ENCODE measurements around the gene EFNB2.

Gene EFNB2

DNA sequence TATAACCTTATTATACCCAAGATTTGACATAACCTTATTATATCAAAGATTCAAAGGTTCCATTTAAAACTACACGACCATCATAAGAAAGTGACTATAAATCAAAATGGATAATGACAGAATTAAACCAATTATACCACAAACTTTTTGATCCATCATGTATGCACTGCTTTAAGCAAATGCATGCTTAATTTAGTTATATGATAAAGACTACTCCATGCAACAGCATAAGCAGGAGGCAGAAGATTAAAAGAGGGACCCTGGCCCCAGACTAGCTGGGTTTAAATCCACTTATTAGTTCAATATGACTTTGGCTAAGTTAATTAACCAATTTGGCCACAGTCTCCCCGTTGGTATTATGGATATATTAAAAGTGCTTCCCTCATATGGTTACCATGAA is 11.4 kb downstream of the EFNB2 start:
- DNase-seq = no peak

DNA sequence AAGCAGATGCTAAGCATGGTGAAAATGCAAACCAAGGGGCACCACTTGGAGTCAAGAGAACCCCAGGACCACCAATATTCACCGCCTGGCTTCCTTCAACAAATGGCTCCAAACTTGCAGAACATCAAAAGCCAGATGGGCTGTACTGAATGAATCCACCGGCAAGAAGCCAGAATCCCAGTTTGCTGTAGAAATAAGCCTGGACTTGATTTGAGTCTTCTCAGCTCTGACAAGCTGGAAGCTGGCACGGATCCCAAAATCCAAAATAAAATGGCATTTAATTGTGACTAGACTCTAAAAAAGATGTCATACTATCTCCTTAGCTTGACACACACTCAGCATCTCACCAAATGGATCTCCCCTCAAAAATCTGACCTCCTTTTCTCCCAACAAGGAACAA is 11.9 kb downstream of the EFNB2 start:
- DNase-seq = no peak

DNA sequence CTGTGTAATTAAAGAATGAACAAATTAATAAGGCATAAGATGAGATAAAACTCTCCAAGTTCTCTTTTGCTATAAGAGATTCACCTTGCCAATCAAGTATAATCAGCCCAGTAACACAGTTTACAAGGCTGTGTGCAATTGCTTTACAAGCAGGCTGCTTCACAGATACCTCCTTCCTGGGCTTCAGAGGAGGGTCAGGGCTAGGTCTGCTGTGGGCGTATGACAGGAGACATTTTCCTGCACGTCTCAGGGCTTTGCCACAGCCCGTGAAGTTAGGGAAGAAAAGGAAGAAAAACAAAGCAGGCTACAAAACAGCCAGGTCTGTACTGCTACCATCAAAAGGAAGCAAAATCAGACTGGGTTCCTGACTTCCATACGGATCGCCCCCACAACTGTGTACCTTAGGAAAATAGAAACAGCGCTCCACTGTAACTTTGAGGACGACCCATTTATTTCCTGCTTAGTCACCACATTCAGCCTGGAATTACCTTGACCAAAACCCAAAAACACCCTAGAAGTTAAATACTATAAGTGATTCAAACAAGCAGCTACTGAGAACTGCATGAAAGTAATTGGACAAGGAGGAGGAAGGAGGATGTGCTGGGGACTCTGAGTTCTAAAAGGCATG is 12.4 kb downstream of the EFNB2 start:
- no peak for DNase-seq

DNA sequence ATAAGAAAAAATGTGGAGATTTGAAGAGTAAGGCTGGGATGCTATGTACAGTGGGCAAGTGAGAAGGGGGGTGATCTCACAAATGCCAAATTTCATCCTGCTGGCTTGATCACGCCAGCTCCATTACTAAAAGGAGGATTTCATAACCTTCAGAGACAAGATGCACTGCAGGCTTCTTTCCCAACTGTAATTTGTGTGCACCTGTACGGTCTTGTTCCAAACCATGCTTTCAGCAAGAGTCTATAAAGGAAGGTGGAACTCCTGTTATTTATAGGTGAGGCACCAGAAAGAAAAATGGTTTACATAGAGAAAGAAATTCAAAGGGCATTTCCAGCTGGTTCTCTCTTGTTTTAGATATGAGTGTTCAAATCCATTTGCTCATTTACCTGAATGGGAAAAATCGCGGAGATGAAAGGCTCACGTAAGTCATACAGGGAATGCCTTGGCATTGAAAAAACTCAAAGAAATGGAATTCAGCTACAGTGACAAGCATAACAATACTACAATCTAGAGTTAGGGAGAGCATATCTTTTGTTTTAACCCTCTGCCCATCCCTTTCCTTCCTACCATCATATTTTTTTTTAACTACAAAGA is 13.3 kb downstream of the EFNB2 start:
- no peak for DNase-seq

DNA sequence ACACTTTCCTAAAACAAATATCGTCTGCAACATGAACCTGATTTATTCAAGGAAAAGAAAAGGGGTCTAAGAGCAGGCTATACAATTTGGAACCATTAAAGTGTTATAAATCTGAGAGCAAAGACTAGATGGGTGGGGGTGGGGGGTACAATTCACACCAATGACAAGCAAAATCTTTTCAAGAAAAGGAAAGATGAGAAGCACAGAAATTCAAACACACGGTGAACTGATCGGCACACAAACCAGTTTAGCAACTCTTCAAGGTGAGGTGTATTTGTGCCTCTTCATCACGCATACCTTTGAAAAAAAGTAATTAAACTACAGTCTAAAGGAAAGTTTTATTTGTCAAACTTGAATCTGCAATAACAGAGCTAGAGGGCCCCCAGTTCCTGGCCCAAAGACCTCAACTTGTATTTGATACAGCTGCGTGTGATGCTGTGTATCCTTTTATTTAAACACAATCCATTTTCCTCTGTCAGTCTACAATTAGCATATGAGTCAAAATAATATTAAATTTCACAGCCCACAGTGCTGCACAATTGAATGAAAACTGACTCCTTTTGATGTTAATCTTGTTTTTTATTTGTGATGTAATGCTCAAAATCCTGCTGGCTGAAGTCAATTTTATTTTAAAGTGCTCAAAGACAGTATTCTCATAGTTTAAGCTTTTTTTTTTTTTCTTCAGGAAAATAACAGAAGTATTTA is 14.2 kb downstream of the EFNB2 start:
- no peak for DNase-seq

DNA sequence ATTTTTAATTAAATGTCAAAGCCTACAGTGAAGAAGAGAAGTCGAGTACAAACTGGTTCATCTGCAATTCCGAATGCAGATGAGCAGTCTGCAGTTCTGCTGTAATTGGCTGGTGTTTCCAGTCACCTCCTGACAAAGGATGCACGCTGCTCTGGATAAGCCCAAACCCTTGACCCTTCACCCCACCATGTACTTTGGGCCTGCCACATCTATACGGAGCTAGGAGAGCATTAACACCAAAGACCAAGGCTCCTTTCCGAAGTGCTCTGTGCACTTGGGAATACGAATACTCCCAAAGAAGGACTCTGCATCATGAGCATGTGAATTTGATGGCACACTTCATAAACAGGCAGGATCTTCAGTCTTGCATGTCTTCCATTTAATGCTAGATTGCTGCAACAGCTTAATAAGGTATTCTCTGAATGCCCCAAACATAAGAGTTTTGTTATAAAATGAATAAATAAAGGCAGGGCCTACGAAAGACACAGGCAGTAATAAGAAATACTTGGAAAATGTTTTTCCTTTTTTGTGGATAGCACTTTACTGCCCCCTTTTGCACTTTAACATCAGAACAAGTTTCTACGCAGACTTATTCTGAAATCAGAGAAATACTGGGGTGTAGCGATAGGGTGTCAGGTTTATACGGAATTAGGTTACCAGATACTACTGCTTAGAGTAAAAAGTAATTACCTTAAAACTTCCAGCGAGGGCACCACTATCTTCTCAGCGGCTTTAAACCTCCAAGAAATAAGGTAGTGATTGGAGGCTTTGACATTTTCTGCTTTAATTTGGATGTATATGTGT is 15.0 kb downstream of the EFNB2 start:
- no peak for DNase-seq

DNA sequence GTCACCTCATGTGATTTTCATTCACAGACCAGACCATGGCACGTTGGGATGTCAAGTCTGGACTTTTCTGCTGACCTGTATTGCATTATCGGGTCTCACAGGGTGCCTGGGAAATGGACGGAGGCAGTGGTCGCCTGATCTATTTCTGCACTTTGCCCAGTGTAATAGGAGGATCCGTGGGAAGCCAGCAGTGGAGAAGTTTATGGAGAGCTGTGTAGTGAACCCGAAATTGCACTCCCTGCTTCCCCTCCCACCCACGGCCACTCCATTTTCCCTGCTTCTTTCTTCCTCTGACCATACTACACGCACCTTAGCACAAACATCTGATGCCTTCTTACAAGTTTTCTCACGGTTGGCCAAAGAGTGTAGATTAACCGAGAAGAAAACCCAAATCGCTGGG is 16.9 kb downstream of the EFNB2 start:
- no peak for DNase-seq

DNA sequence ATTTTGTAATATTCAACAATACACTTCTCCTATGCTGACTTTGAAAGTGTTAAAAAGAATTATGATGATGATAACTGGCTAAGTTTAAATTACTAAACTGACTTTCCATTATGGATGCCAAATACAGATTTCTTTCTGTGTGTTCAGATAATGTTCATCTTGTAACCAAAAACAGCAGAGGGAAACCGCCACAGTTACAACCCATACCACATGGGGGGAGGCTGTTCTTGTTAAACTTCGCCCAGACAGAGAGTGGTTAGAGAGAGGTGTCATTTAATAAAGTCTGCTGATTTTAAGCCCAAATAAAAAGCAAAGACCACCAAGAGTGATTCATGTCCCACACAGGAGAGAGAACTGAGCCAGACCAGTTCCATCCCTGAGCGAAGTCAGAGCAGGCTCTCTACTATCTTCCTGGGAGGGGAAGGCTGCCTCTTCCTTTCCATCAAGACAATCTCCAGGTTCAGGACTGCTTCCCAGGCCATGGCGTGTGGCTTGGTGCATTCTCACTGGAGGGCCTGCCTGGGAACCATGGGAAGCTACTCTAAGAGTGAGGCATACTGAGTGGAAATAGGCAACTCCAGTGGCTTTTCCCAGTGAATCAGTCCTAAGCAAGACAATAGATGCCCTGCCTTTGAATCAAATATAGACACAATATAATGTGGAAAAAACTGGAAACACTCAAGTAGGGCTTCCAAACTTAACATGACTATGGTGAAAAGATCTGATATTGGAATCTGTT is 18.2 kb downstream of the EFNB2 start:
- DNase-seq = no peak

DNA sequence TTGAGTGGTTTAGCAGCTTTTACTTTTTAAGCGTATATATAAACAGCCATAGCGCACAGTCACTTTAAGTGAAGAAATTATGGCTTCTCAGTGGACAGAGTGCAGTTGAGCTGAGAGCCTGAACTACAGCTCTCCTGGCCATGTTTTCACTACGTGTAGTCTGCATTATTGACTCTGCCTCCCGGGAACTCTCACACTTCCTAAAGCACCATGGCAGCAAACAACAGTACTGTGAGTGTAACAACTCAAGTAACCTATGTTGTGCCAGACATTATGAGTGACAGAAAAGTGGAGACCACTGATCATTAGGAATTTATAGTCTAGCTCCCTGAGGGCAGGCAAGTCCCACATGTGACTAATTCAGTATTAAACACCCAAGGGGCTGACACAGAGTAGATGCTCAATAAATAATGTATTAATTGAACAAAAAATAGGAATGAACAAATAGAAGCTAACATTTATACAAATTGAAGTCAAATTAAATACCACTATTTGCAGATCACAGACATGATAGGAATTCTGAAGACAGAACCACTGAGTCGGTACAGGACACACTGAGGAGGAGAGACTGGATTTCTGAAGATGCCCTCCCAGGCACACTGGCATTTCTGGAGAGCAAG is 19.7 kb downstream of the EFNB2 start:
- DNase-seq = no peak

DNA sequence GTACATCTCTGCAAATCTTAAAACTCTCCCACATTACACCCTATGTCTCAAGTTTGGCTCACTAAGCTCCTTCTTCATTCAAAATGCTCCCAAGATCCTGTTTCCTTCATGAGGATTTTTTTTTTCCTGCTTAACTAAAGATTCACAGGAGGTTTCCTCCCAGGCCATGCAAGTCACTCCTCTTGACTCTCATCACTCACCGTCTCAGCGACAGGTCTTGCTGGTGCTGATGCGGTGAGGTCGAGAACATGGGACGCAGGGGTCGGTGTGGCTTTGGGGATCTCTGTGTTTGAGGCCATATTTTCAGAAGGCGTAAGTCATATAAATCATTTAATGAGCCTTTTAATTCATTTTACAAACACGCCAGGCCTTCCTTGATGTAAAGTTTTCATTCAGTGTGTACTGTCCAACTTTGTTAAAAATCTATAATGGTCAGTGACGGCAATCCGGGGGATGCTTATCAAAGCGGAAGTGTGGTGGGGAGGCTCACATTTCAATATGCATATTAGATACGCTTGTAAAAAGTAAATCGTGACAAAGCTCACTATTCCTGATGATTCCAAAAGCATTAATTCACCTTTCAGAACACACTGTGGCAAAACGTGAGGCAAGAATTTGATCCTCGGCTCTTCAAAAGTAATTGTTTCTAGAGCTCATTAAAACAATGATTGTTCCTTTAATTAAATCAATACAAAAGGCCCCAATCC is 20.4 kb downstream of the EFNB2 start:
- no peak for DNase-seq

DNA sequence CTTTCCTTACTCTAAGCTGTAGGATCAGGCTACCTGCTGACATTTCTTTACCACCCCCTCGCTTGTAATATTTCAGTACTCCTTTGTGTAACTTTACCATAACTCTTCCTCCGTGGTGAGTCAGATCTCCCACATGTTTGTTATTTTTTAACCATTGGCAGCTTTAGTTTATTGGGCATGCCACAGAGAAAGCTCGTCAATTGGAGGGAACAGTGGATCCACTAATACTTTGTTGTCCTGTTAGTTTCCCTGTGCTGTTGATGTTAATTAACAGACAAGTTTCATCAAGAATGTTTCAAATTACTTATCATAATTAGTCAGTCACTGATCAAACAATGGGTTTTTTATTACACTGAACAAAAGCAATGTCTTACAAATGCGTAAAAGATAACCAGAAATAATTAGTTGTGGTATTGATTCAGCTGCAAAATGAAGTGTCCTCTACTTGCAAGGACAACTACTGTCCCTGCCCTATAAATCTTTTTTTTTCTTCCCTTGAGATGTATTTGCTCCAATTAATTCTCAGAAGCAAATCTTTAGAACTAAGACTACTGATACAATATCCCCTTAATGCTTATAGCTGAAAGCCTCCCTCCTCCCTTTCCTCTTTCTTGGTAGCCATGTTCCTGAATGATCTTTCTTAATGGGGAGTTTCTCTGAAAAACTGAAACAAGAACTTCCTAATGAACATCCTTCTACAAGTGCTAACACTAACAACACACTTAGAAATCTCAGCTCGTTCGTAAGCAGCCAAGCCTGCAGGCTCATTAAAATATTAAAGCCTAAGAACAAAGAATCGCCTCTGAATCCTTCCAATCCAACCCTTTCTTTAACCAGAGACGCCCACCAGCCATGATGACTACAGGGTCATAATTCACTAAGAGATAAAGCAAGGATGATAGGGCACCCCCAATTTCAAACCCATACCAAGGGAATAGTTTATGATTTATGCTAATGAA is 22.2 kb downstream of the EFNB2 start:
- DNase-seq = no peak

DNA sequence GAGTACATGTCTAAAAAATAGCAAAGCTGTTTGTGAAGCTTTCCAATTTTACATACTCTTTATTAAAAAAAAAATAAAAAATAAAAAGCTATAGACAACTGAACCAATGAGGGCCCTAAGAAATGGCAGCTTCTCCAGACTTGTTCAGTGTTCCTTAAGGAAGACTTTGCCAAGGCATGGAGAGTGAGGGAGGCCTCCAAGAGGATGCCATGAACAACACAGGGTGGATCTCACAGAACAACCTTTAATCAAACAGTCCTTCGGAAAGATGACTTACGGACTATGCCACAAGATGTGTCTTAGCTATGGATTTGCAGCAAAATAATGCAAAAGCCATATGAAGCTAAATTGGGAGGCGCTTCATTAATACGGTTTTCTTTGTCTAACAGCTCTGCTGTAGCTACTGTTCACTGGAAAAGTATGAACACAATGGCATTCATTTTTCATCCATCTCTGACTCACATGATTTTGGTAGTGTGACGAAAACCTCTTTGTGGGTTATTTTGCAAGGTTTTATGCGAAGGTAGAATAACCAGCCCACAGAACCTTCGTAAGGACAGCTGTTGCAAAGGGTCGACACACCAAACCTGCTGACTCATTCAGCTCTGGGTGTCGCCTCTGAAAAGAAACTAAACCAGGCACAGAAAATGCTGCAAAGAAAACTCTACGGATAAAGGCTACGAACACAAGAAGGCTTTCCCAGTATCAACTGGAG is 27.7 kb downstream of the EFNB2 start:
- no peak for DNase-seq

DNA sequence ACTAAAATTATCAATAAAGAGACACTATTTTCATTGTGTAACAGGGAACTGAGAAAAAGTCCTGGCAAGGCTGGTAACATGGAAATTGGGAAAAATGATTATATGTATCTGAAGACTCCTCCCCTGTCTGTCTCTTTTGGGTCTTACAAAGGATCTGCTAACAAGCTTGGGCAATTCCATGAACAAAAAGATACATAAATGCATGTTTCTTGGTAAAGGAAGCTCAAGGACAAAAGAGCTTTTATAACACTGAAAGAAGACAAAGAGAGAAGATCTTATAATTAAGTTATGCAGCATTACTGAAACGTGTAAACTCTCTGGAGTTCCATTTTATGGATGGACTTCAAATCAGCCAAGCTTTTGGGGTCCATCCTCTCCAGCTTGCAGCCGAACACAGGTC is 29.2 kb downstream of the EFNB2 start:
- no peak for DNase-seq

DNA sequence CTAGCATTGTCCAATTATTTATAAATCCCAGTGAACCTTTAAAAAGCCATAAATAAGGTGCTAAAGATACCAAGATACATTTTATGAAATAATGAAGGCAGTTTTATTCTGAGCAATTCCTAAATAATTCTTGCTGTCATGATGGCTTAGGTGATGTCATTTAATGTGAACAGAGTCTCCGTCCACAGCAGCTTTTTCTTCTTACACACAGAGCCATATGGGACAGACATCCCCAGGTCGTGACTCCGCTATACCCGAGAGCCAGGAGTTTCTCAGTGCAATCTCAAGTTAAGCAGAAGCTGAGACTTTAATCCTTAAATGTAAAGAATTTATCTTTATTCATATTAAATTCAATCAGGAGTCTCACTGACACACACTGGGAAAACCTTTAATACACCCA is 29.7 kb downstream of the EFNB2 start:
- DNase-seq = no peak

DNA sequence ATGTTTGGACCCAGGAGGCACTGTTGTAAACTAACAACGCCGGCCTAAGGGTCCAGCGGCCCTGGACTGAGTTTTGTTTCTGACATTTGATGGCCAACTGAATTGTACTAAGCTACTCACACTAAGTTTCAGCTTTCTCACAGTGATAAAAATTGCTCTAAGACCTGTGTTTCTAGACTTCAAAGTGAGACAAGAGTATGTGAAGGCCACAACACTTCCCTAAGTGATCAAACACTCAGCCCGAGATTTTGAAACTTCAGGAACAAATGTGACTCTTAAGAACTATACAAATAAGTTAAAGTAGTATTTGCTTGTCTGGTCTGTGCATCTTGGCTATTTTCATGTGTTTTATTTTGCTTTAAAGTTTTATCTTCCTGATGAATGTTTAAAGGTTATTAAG is 30.2 kb downstream of the EFNB2 start:
- DNase-seq = no peak

DNA sequence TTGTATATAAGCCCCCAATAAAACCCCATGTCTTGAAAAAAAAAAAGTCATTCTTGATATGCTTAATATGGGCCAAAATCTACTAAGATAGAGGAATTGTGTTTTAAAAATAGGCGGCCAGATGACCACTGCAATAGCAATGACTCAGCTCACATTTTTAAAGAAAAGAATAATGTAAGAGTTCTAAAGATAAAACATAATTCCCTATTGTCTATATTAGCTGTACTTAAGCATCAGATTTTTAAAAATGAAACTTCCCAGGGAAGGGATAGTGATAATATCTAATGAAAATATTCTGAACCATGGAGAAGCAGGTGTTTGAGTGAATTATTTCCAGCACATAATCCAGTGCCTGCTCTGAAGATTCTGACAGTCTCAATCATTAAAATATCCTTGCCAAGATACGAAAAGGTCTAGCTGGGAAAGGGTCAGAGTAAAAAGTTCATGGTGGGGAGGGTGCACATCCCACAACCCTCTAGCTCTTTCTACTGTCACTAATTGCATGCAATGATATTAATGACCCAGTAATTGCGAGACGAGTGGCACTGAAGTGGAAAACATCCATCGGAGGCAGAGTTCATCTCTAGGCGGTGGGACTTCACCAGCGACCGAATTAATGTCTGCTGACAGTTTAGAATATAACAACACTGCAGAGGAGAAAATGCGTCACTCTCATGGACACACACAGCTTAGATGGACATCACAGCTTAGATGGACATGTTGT is 31.6 kb downstream of the EFNB2 start:
- no peak for DNase-seq

DNA sequence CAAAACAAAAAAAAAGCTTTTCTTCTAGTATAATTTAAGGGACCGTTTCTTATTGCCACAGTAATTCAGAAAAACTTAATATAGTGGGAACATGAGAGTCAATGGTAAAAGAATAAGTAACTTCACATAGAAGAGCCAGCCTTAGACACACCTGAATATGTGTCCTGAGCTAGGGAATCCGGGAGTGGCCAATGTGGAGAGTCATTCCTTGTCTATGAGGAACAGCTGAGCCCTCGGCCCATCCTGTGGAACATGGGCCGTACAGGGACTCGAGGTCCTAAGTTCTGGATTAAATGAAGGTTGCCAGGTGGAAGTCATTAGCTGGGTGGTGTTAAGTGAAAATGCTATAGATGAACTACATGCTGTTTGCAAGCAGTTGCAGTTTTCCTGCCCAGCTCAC is 32.2 kb downstream of the EFNB2 start:
- DNase-seq = no peak

DNA sequence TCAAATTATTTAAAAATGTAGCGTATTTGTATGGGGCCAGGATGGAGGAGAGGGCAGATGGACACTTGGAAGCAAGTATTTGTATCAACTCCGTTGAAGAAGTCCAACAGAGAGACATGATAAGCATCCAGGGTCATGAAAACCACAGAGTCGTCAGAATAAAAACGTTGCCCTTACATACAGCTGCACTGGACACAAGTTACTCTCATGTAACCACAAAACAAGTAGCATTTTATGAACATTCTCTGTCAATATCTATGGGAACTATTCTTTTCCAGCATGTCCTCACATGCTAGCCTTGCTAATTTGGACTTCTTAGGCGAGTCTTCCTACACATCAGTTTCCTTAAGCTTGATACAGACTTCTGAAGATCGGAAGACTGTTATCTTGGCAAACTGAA is 35.0 kb downstream of the EFNB2 start:
- no peak for DNase-seq

DNA sequence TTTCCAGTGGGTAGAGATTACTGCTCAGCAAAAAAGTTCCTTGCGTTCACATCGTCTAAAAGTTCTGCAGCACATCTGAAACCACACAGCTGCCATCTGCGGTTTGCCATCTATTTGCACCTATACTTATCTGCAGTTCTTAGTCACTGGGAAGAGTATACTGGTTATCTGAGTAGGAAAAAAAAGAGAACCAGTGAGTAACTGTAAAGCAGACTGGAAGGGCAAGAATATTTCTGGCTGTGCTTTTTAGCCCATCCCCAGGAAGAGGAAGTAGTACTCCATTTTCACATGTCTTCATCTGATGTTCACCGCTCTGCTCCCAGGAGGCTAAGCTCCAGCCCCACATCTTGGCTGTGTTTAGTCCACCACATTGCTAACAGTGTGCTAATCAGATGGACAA is 35.6 kb downstream of the EFNB2 start:
- DNase-seq = no peak
